WI38 (cell line): ENCODE measurements around the gene ZNRF1.

Source experiments
- H3K4me3 ChIP-seq: 2 replicates; pipeline ENCODE4 v1.5.1; 2011; ENCODE audit warnings: low read depth, mild to moderate bottlenecking, control low read depth, low read length
- CTCF ChIP-seq: IDR thresholded peaks from 2 replicates; pipeline ENCODE4 v1.5.1; 2012; ENCODE audit warnings: low read depth, mild to moderate bottlenecking, control low read depth, low read length

ZNRF1 gene

GRCh38 chr16:75074304-75074793 lies 75.5 kb downstream of the ZNRF1 start:
- no peak overlapping the region for H3K4me3 ChIP-seq
- no peak for TF ChIP-seq CTCF

- H3K4me3 ChIP-seq: no peak overlapping the region
Observed at GRCh38 chr16:75074920-75075687, 76.3 kb downstream of the ZNRF1 start.

GRCh38 chr16:75075688-75076268 lies 77.0 kb downstream of the ZNRF1 start:
- no peak for TF ChIP-seq CTCF
- no peak overlapping the region for H3K4me3 ChIP-seq

More at GRCh38 chr16:75074920-75075687, 76.3 kb downstream of the ZNRF1 start:
- no peak for TF ChIP-seq CTCF

GRCh38 chr16:75078886-75079285 lies 80.1 kb downstream of the ZNRF1 start:
- no peak overlapping the region for H3K4me3 ChIP-seq
- no peak for TF ChIP-seq CTCF

GRCh38 chr16:75079346-75079926 lies 80.6 kb downstream of the ZNRF1 start:
- TF ChIP-seq CTCF: no peak
- no peak overlapping the region for H3K4me3 ChIP-seq

GRCh38 chr16:75080205-75081029 lies 81.6 kb downstream of the ZNRF1 start:
- TF ChIP-seq CTCF: no peak
- H3K4me3 ChIP-seq: no peak overlapping the region
